Lower leg skin (tissue), 4 donors: ENCODE measurements around the gene CDKL5. TPM values are rescaled to one million over a fixed set of nuclear protein-coding genes. Genes with fewer than 3 reads are reported as not detected.

Experiments used
- DNase-seq, 2 donors: peaks; one replicate each; pipeline ENCODE4 v3.0.0-alpha.2; 2019; ENCODE audit warnings: low spot score in 2 of 2
- H3K4me3 ChIP-seq: fragments of 200-600 bp; sonication (generic); 2 replicates; pipeline ENCODE4 v1.5.1; 2017; ENCODE audit warnings: mild to moderate bottlenecking, low read depth; ENCODE audit not compliant: poor library complexity, severe bottlenecking
- POLR2A ChIP-seq, 2 donors: fragments of 450-650 bp; IDR thresholded peaks; one replicate each; pipeline ENCODE4 v1.6.1; 2016 to 2017; ENCODE audit warnings: antibody characterized with exemption in 2 of 2, mild to moderate bottlenecking in 1 of 2, moderate library complexity in 1 of 2
- WGBS, 2 donors: methylation state at CpG; one replicate each; pipeline ENCODE4 v1.1.5; 2018; 5-methylcytosine and 5-hydroxymethylcytosine counted together
- intact Hi-C: fragments of 100-400 bp; cut with DNase I; formaldehyde crosslinking; loops from one replicate; pipeline ENCODE4 v1.15.0; 2023; ENCODE audit warnings: low total_unique reads
- total RNA-seq, 4 donors: library from RNA; depleted of rRNA; stranded (reverse); fragments of >200 nt; gene quantifications; one replicate each; pipeline ENCODE4 v1.1.0, GENCODE V29; 2016
- TF ChIP-seq, protein P1 (sequence below), 3 donors: fragments of 450-650 bp; IDR thresholded peaks; one replicate each; pipeline ENCODE4 v1.5.1; 2016; ENCODE audit warnings: antibody characterized with exemption in 3 of 3, mild to moderate bottlenecking in 3 of 3, moderate library complexity in 2 of 3

CDKL5 gene
- total RNA-seq: 1 to 10 TPM; 3.3 to 9.2 (median 5.1) TPM

DNA sequence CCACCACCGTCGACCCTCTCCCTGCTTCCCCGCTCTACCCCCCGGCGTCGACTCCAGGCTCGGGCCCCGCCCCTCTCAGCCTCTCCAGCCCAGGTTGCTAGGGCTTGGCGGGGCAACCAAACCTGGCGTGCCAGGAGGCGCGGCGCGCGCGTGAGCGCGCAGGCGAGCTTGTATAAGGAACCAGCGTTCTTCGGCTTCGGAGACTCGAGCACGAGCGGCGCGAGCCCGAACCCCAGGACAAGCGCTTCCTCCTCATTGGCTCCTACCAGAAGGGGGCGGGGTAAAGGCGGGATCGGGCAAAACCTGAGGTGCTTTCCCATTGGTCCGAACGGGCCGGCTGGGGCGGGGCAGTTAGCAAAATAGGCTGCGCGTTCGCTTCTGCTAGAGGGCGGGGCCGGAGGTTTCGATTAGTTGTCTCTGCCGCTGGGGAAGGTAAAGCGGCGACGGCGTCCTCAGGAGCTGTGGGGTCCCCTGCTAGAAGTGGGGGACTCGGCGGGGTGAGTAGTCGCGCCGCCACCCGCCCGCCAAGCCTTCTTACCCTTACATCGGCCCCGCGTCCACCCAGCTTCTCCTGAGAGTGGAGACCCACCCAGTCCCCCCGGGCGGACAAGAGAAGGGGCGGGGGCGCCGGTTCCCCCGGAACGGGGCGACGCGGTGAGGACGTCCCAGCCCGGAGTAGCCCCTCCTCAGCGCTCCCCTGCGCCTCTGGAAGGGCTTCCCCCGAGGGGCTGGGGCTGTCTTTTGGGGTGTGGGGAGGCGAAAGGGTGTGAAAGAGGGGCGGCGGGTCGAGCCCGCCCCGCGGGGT lies at the start of gene CDKL5:
Gene CDKL5 (plus strand): TSS at position 410 of the 805 bp plus-strand sequence. CDS start 81,489 bp downstream, outside the sequence.
- H3K4me3 ChIP-seq: peak within 1 kb of the TSS; percentile 70
- WGBS, 2 donors: 2 to 25% methylated on average over 10 to 55 of the region's 79 CpGs
- DNase-seq: peak; percentile 96 to 99
- TF ChIP-seq POLR2A (IDR thresholded peaks at IDR 0.05): no peak
- TF ChIP-seq, protein P1, sequence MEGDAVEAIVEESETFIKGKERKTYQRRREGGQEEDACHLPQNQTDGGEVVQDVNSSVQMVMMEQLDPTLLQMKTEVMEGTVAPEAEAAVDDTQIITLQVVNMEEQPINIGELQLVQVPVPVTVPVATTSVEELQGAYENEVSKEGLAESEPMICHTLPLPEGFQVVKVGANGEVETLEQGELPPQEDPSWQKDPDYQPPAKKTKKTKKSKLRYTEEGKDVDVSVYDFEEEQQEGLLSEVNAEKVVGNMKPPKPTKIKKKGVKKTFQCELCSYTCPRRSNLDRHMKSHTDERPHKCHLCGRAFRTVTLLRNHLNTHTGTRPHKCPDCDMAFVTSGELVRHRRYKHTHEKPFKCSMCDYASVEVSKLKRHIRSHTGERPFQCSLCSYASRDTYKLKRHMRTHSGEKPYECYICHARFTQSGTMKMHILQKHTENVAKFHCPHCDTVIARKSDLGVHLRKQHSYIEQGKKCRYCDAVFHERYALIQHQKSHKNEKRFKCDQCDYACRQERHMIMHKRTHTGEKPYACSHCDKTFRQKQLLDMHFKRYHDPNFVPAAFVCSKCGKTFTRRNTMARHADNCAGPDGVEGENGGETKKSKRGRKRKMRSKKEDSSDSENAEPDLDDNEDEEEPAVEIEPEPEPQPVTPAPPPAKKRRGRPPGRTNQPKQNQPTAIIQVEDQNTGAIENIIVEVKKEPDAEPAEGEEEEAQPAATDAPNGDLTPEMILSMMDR (IDR thresholded peaks at IDR 0.05): no peak
- intact Hi-C loops: no loop called here

DNA sequence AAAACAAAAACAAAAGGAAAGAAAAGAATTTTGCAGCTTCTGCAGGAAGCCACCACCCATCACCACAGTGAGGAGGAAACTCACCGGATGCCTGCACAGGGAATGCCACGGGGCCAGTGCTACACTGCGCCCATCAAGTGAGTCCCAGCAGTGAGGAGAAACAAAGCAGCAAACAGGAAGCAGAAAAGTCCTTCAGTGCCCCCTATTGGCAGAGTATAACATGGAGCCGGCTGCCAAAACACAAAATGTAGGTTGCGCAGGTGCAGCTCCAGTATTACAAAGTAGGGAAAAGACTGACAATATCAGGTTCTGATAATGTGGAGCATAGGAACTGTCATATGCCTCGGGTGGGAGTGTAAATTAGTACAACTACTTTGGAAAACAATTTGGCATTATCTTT lies 47.6 kb upstream of the CDKL5 start:
- intact Hi-C loops: no loop called here
- DNase-seq: no peak
- H3K4me3 ChIP-seq: no peak overlapping the region
- 21 to 39% methylated on average over 5 to 6 of the region's 6 CpGs for WGBS, 2 donors
- TF ChIP-seq POLR2A (IDR thresholded peaks at IDR 0.05): no peak
- TF ChIP-seq, protein P1 (IDR thresholded peaks at IDR 0.05): no peak

DNA sequence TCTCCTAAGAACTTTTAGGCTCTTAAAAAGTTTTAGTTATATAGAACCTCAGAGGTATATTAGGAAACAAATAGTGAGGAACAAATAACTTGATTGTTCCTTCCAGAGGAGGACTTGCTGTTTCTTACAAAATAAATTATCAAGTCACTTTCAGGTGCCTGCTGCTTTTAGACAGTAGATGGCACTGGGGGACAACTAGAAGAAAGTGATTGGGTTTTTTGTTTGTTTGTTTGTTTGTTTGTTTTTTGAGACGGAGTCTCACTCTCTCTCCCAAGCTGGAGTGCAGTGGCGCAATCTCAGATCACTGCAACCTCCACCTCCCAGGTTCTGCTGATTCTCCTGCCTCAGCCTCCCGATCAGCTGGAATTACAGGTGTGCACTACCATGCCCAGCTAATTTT lies 35.4 kb upstream of the CDKL5 start:
- H3K4me3 ChIP-seq: no peak overlapping the region
- WGBS, 2 donors: 39 to 64% methylated on average over 3 of the region's 3 CpGs
- intact Hi-C loops: loop anchor here (10.0 kb wide), 1 partner anchor 945 kb away; no protein-coding TSS in a partner anchor
- no peak for TF ChIP-seq POLR2A (IDR thresholded peaks at IDR 0.05)
- TF ChIP-seq, protein P1 (IDR thresholded peaks at IDR 0.05): no peak
- no peak for DNase-seq

DNA sequence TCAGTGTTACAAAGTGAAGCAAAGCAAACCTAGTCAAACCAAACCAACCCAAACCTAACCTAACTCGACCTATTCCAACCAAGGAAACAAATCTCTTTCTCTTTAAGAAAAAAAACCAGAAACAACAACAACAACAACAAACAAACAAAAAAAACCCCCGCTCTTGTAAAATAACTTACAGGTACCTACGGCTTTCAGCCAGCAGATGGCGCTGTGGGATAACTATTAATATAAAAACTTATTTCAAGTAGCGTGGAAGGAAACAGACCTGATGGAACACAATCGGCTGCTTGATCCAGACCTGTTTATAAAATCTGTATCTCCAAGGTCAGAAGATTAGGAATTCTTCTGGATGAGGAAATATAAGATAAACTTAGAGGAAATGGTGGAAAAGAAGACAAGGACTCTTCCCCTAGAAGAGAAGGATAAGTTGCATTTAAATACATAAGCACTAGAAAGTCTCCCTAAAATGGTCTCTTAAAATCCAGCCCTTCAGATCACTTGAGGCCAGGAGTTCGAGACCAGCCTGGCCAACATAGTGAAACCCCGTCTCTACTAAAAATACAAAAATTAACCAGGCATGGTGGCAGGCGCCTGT lies 34.4 kb upstream of the CDKL5 start:
- TF ChIP-seq, protein P1 (IDR thresholded peaks at IDR 0.05): peak in 1 of 3 donors; percentile 30
- no peak for TF ChIP-seq POLR2A (IDR thresholded peaks at IDR 0.05)
- intact Hi-C loops: loop anchor here (10.0 kb wide), 1 partner anchor 944 kb away; no protein-coding TSS in a partner anchor
- 17 to 28% methylated on average over 8 to 9 of the region's 9 CpGs for WGBS, 2 donors
- DNase-seq: peak; percentile 54 to 94
- no peak overlapping the region for H3K4me3 ChIP-seq

DNA sequence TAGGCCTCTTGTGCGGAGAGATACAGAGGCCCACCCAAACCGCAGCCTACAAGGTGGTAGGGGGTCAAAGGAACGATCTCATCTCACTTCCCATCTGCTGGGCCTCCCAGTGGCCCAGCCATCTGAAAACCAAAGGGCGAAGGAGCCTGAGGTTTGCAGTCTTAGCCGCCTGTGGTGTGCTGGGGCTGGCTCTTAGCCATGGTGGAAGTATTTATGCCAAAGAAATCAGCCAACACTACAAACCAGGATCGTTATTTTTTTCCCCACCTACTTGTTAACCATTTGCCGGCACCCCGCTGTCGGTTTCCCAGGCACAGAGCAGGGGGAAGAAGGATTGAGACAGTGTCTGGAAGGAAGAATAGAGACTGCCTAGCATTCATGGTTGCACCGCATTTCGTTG lies 30.9 kb upstream of the CDKL5 start:
- TF ChIP-seq, protein P1 (IDR thresholded peaks at IDR 0.05): no peak
- no peak for TF ChIP-seq POLR2A (IDR thresholded peaks at IDR 0.05)
- DNase-seq: no peak
- intact Hi-C loops: loop anchor here (10.0 kb wide), 1 partner anchor 940 kb away; no protein-coding TSS in a partner anchor
- H3K4me3 ChIP-seq: no peak overlapping the region
- WGBS, 2 donors: 65 to 68% methylated on average over 11 of the region's 11 CpGs
